GM23338 (cell line): Measurements from ENCODE around the gene TM7SF2. TPM values are rescaled to one million over a fixed set of nuclear protein-coding genes. Genes with fewer than 3 reads are reported as not detected.
A peak's percentile ranks its signal among the peaks of the same experiment; 100 is the strongest.

ENCODE experiments used
- ATAC-seq: fragments of 200-7000 bp; cut with Tn5 transposase; 3 replicates; pipeline ENCODE4 v1.9.1; 2020
- DNase-seq: peaks from one replicate; pipeline ENCODE4 v3.0.0-alpha.2; 2015; ENCODE audit warnings: low spot score
- H2AFZ ChIP-seq: fragments of 200-600 bp; sonication (generic); 2 replicates; pipeline ENCODE4 v1.8.0; 2016; ENCODE audit warnings: antibody characterized with exemption, mild to moderate bottlenecking, moderate library complexity
- H3F3A ChIP-seq: fragments of 200-600 bp; sonication (generic); replicated peaks from 2 replicates; pipeline ENCODE4 v1.8.0; 2017; ENCODE audit warnings: antibody characterized with exemption, mixed run types, low read depth
- H3K27ac ChIP-seq: fragments of 200-600 bp; sonication (generic); 2 replicates; pipeline ENCODE4 v1.6.1; 2016; ENCODE audit warnings: low read depth
- H3K27me3 ChIP-seq: fragments of 200-600 bp; sonication (generic); 2 replicates; pipeline ENCODE4 v1.8.0; 2016; ENCODE audit warnings: mild to moderate bottlenecking, mixed run types, moderate library complexity; ENCODE audit not compliant: insufficient read depth
- H3K36me3 ChIP-seq: fragments of 200-600 bp; sonication (generic); 2 replicates; pipeline ENCODE4 v1.8.0; 2016; ENCODE audit warnings: mild to moderate bottlenecking; ENCODE audit not compliant: insufficient read depth
- H3K4me1 ChIP-seq: fragments of 200-600 bp; sonication (generic); 2 replicates; pipeline ENCODE4 v1.8.0; 2016; ENCODE audit warnings: mild to moderate bottlenecking, moderate library complexity; ENCODE audit not compliant: insufficient read depth
- H3K4me2 ChIP-seq: fragments of 200-600 bp; sonication (generic); 2 replicates; pipeline ENCODE4 v1.7.1; 2017; ENCODE audit warnings: mixed run types
- H3K4me3 ChIP-seq: fragments of 200-600 bp; sonication (generic); 2 replicates; pipeline ENCODE4 v1.6.1; 2016; ENCODE audit warnings: mixed run types
- H3K79me2 ChIP-seq: fragments of 200-600 bp; sonication (generic); replicated peaks from 2 replicates; pipeline ENCODE4 v1.8.0; 2017; ENCODE audit warnings: mild to moderate bottlenecking; ENCODE audit not compliant: insufficient read depth
- H3K9me2 ChIP-seq: fragments of 200-600 bp; sonication (generic); 2 replicates; pipeline ENCODE4 v1.8.0; 2017; ENCODE audit not compliant: insufficient read depth
- H4K20me1 ChIP-seq: fragments of 200-600 bp; sonication (generic); replicated peaks from 2 replicates; pipeline ENCODE4 v1.8.0; 2017; ENCODE audit warnings: mild to moderate bottlenecking; ENCODE audit not compliant: insufficient read depth
- H3K27ac Mint-ChIP-seq: 2 replicates; pipeline ENCODE4 v1.8.0; 2020; ENCODE audit warnings: inconsistent platforms, mild to moderate bottlenecking, moderate library complexity, mixed read lengths
- H3K27me3 Mint-ChIP-seq: 3 replicates; pipeline ENCODE4 v1.8.0; 2022; ENCODE audit warnings: low read depth, mild to moderate bottlenecking, moderate library complexity, mixed read lengths, inconsistent platforms; ENCODE audit not compliant: insufficient read depth, poor library complexity
- H3K36me3 Mint-ChIP-seq: 3 replicates; pipeline ENCODE4 v1.8.0; 2021; ENCODE audit warnings: low read depth, mild to moderate bottlenecking, inconsistent platforms, moderate library complexity, mixed read lengths
- H3K4me1 Mint-ChIP-seq: 3 replicates; pipeline ENCODE4 v1.8.0; 2020; ENCODE audit warnings: mild to moderate bottlenecking, inconsistent platforms, mixed read lengths
- H3K4me3 Mint-ChIP-seq: 3 replicates; pipeline ENCODE4 v1.8.0; 2021; ENCODE audit warnings: moderate library complexity, mild to moderate bottlenecking, inconsistent platforms, mixed read lengths
- H3K9me3 Mint-ChIP-seq: 3 replicates; pipeline ENCODE4 v1.8.0; 2020; ENCODE audit warnings: moderate library complexity, mild to moderate bottlenecking, inconsistent platforms, mixed read lengths
- CREB1 ChIP-seq: fragments of 250-450 bp; sonication (Bioruptor Pico); IDR thresholded peaks from 2 replicates; pipeline ENCODE4 v1.5.0; 2020; ENCODE audit warnings: low read depth, mild to moderate bottlenecking, moderate library complexity
- CTCF ChIP-seq, 2 experiments: fragments of 200-600 bp in 1 of 2; sonication (generic) in 1 of 2; conservative IDR thresholded peaks; 2 replicates each; pipeline versions ENCODE4 v1.5.1 to v1.6.1; 2016 to 2017; ENCODE audit warnings: antibody characterized with exemption in 2 of 2, low read depth in 2 of 2, mild to moderate bottlenecking in 2 of 2, moderate library complexity in 1 of 2
- ETS1 ChIP-seq: IDR thresholded peaks from 2 replicates; pipeline ENCODE4 v1.6.1; 2016; ENCODE audit warnings: antibody characterized with exemption
- EZH2 ChIP-seq: fragments of 200-600 bp; sonication (generic); IDR thresholded peaks from one replicate; pipeline ENCODE4 v1.8.0; 2017; ENCODE audit warnings: antibody characterized with exemption, mild to moderate bottlenecking, low read depth; ENCODE audit not compliant: unreplicated experiment
- EZH2phosphoT487 ChIP-seq: fragments of 200-600 bp; sonication (generic); IDR thresholded peaks from one replicate; pipeline ENCODE4 v1.8.1; 2018; ENCODE audit warnings: antibody characterized with exemption; ENCODE audit not compliant: unreplicated experiment
- NANOG ChIP-seq: IDR thresholded peaks from 2 replicates; pipeline ENCODE4 v1.6.1; 2016; ENCODE audit warnings: antibody characterized with exemption, borderline replicate concordance
- POLR2AphosphoS5 ChIP-seq: IDR thresholded peaks from 2 replicates; pipeline ENCODE4 v1.6.1; 2016; ENCODE audit warnings: antibody characterized with exemption, low read depth
- STAT1 ChIP-seq: IDR thresholded peaks from one replicate; pipeline ENCODE4 v1.6.1; 2016; ENCODE audit warnings: antibody characterized with exemption; ENCODE audit not compliant: unreplicated experiment
- ZNF331 ChIP-seq: fragments of 250-450 bp; sonication (Bioruptor Pico); IDR thresholded peaks from 2 replicates; pipeline ENCODE4 v1.5.0; 2020; ENCODE audit warnings: low read depth, mild to moderate bottlenecking, moderate library complexity
- microRNA-seq: library from miRNA; unstranded; fragments of <30 nt; microRNA quantifications from one replicate; pipeline ENCODE4, GENCODE V29; 2017
- polyA plus RNA-seq: library from polyadenylated mRNA; unstranded; fragments of >200 nt; fragmentation: Nextera tagmentation; extraction: Ambion mirVana; gene quantifications from 2 replicates; pipeline ENCODE4 v1.2.1, GENCODE V29; 2016
- small RNA-seq: library from RNA; depleted of rRNA; stranded (forward); fragments of <200 nt; gene quantifications from one replicate; pipeline ENCODE3, GENCODE V24; 2014; ENCODE audit warnings: low replicate concordance
- total RNA-seq: library from RNA; depleted of rRNA; stranded (reverse); fragments of >200 nt; shearing (Covaris generic); gene quantifications from 2 replicates; pipeline ENCODE4 v1.2.3, GENCODE V29; 2014; rRNA removed

TM7SF2 gene
- total and polyA plus RNA-seq, 2 experiments from 2014 or later: 43.5 to 82.3 TPM

GRCh38 chr11:65160643-65161042, 49.0 kb downstream of the TM7SF2 start (continued):
- TF ChIP-seq ETS1 (no peak), POLR2AphosphoS5 (no peak), CTCF (conservative IDR thresholded peaks at IDR 0.05; ENCODE audit: low read depth in 2 of 2) (no peak), ZNF331 (CRISPR knock-in tag) (no peak), NANOG (no peak), CREB1 (CRISPR knock-in tag) (no peak), EZH2 (no peak), EZH2phosphoT487 (no peak)

GRCh38 chr11:65163684-65164083, 52.0 kb downstream of the TM7SF2 start:
- H3K27ac ChIP-seq: no peak overlapping the region
- H3K4me1 ChIP-seq: peaks cover 4% of the 10 kb centered on the region
- Mint-ChIP-seq H3K27me3 (peaks cover 3% of the 10 kb centered on the region), H3K27ac (no peak overlapping the region), H3K36me3 (no peaks in the 10 kb centered on the region), H3K4me3 (no peak overlapping the region), H3K4me1 (peaks cover 9% of the 10 kb centered on the region), H3K9me3 (no peaks in the 10 kb centered on the region)
- TF ChIP-seq ZNF331 (CRISPR knock-in tag) (no peak), NANOG (no peak), STAT1 (no peak), POLR2AphosphoS5 (no peak)
- H4K20me1 ChIP-seq: no peaks in the 10 kb centered on the region
- no peak overlapping the region for H3K4me3 ChIP-seq
- no peak overlapping the region for H2AFZ ChIP-seq
- H3F3A ChIP-seq: no peaks in the 10 kb centered on the region
- DNase-seq: no peak
- no peaks in the 10 kb centered on the region for H3K9me2 ChIP-seq
- H3K27me3 ChIP-seq: no peaks in the 10 kb centered on the region
- H3K36me3 ChIP-seq: no peaks in the 10 kb centered on the region
- no peaks in the 10 kb centered on the region for H3K79me2 ChIP-seq
- ATAC-seq: no peak
- H3K4me2 ChIP-seq: no peak overlapping the region

Small RNA genes lying within 50 kb of the gene (microRNA-seq; reads per million reads assigned to microRNA genes)
- not detected for gene MIR6751

Small RNA genes lying within 50 kb of the gene (small RNA-seq; reads per million reads assigned to genes)
- gene HIGD1AP10 (not detected), gene PDCL2P2 (not detected), gene RNU2-23P (24.0 reads per million, percentile 98 among the genes with 10 or more reads in this experiment)

Other genes starting within 250 kb of the TM7SF2 start
- gene EHD1, start 233.3 kb upstream of the TM7SF2 start, total RNA-seq: 43.8 and 69.7 TPM in 2 replicates
- gene EHD1, start 233.3 kb upstream of the TM7SF2 start, polyA plus RNA-seq: 16.7 and 16.9 TPM in 2 replicates
- 26.2 and 31.7 TPM in 2 replicates for gene ATG2A, start 194.7 kb upstream of the TM7SF2 start, total RNA-seq
- gene ATG2A, start 194.7 kb upstream of the TM7SF2 start, polyA plus RNA-seq: 8.7 and 9.2 TPM in 2 replicates
- 3.3 and 5.8 TPM in 2 replicates for gene PPP2R5B, start 187.2 kb upstream of the TM7SF2 start, total RNA-seq
- 2.6 and 2.8 TPM in 2 replicates for gene PPP2R5B, start 187.2 kb upstream of the TM7SF2 start, polyA plus RNA-seq
- gene GPHA2, start 176.0 kb upstream of the TM7SF2 start, total RNA-seq: 0.83 TPM in 1 of 2 replicates, not detected in the other
- 1.8 and 3.6 TPM in 2 replicates for gene GPHA2, start 176.0 kb upstream of the TM7SF2 start, polyA plus RNA-seq
- gene MAJIN, start 139.8 kb upstream of the TM7SF2 start, total RNA-seq: not detected in 2 replicates
- not detected in 2 replicates for gene MAJIN, start 139.8 kb upstream of the TM7SF2 start, polyA plus RNA-seq
- 0.58 and 1.6 TPM in 2 replicates for gene BATF2, start 114.9 kb upstream of the TM7SF2 start, total RNA-seq
- gene BATF2, start 114.9 kb upstream of the TM7SF2 start, polyA plus RNA-seq: 0.53 and 1.2 TPM in 2 replicates
- 170 and 193 TPM in 2 replicates for gene ARL2, start 97.7 kb upstream of the TM7SF2 start, total RNA-seq
- gene ARL2, start 97.7 kb upstream of the TM7SF2 start, polyA plus RNA-seq: 216 and 236 TPM in 2 replicates
- gene SNX15, start 84.4 kb upstream of the TM7SF2 start, total RNA-seq: 15.6 and 21.4 TPM in 2 replicates
- 13.0 and 13.6 TPM in 2 replicates for gene SNX15, start 84.4 kb upstream of the TM7SF2 start, polyA plus RNA-seq
- gene SAC3D1, start 70.7 kb upstream of the TM7SF2 start, total RNA-seq: 30.3 and 31.1 TPM in 2 replicates
- 21.6 and 21.8 TPM in 2 replicates for gene SAC3D1, start 70.7 kb upstream of the TM7SF2 start, polyA plus RNA-seq
- gene NAALADL1, start 53.3 kb upstream of the TM7SF2 start, total RNA-seq: 11.0 and 13.7 TPM in 2 replicates
- gene NAALADL1, start 53.3 kb upstream of the TM7SF2 start, polyA plus RNA-seq: 8.0 and 11.1 TPM in 2 replicates
- 63.3 and 70.9 TPM in 2 replicates for gene CDCA5, start 27.8 kb upstream of the TM7SF2 start, total RNA-seq
- 53.3 and 64.9 TPM in 2 replicates for gene CDCA5, start 27.8 kb upstream of the TM7SF2 start, polyA plus RNA-seq
- 16.7 and 26.8 TPM in 2 replicates for gene ZFPL1, start 27.6 kb upstream of the TM7SF2 start, total RNA-seq
- 23.5 and 26.3 TPM in 2 replicates for gene ZFPL1, start 27.6 kb upstream of the TM7SF2 start, polyA plus RNA-seq
- gene VPS51, start 15.7 kb upstream of the TM7SF2 start, total RNA-seq: 435 and 450 TPM in 2 replicates
- gene VPS51, start 15.7 kb upstream of the TM7SF2 start, polyA plus RNA-seq: 42.2 and 45.3 TPM in 2 replicates
- gene ZNHIT2, start 5.8 kb downstream of the TM7SF2 start, total RNA-seq: 17.4 and 18.1 TPM in 2 replicates
- 17.7 and 18.3 TPM in 2 replicates for gene ZNHIT2, start 5.8 kb downstream of the TM7SF2 start, polyA plus RNA-seq
- gene FAU, start 10.3 kb downstream of the TM7SF2 start, total RNA-seq: 262 and 329 TPM in 2 replicates
- gene FAU, start 10.3 kb downstream of the TM7SF2 start, polyA plus RNA-seq: 1,177 and 1,316 TPM in 2 replicates
- 61.9 and 64.9 TPM in 2 replicates for gene MRPL49, start 10.4 kb downstream of the TM7SF2 start, total RNA-seq
- gene MRPL49, start 10.4 kb downstream of the TM7SF2 start, polyA plus RNA-seq: 27.7 and 28.4 TPM in 2 replicates
- gene SYVN1, start 22.6 kb downstream of the TM7SF2 start, total RNA-seq: 28.3 and 28.7 TPM in 2 replicates
- 13.8 and 14.0 TPM in 2 replicates for gene SYVN1, start 22.6 kb downstream of the TM7SF2 start, polyA plus RNA-seq
- not detected in 2 replicates for gene SPDYC, start 58.4 kb downstream of the TM7SF2 start, total RNA-seq
- gene SPDYC, start 58.4 kb downstream of the TM7SF2 start, polyA plus RNA-seq: 0.27 and 0.52 TPM in 2 replicates
- gene CAPN1, start 70.1 kb downstream of the TM7SF2 start, total RNA-seq: 271 and 277 TPM in 2 replicates
- gene CAPN1, start 70.1 kb downstream of the TM7SF2 start, polyA plus RNA-seq: 63.0 and 67.3 TPM in 2 replicates
- gene POLA2, start 150.1 kb downstream of the TM7SF2 start, total RNA-seq: 25.9 and 30.4 TPM in 2 replicates
- 17.4 and 22.5 TPM in 2 replicates for gene POLA2, start 150.1 kb downstream of the TM7SF2 start, polyA plus RNA-seq
- 17.7 and 19.0 TPM in 2 replicates for gene CDC42EP2, start 203.0 kb downstream of the TM7SF2 start, total RNA-seq
- gene CDC42EP2, start 203.0 kb downstream of the TM7SF2 start, polyA plus RNA-seq: 16.1 and 18.2 TPM in 2 replicates
- gene DPF2, start 222.0 kb downstream of the TM7SF2 start, total RNA-seq: 54.1 and 59.0 TPM in 2 replicates
- 64.3 and 66.4 TPM in 2 replicates for gene DPF2, start 222.0 kb downstream of the TM7SF2 start, polyA plus RNA-seq
- gene TIGD3, start 242.9 kb downstream of the TM7SF2 start, total RNA-seq: 3.0 and 3.5 TPM in 2 replicates
- 1.2 and 1.5 TPM in 2 replicates for gene TIGD3, start 242.9 kb downstream of the TM7SF2 start, polyA plus RNA-seq